HG02610 (cell line): ENCODE results near the gene PI4KA.
"Not testable (repeated sequence)": the region's sequence is repeated elsewhere in the genome, so short reads cannot be mapped to it uniquely, and the experiment has no call there.

Experiments used
- ATAC-seq: cut with Tn5 transposase; IDR thresholded peaks from one replicate; pipeline ENCODE4 v1.9.1; 2021; ENCODE audit warnings: mild to moderate bottlenecking, moderate library complexity; ENCODE audit not compliant: unreplicated experiment

The PI4KA gene

GRCh38 chr22:20671409-20672081, 187.1 kb downstream of the PI4KA start:
- ATAC-seq = no peak

GRCh38 chr22:20670457-20671261, 188.0 kb downstream of the PI4KA start:
- ATAC-seq = not testable (repeated sequence)

GRCh38 chr22:20669884-20670283, 188.7 kb downstream of the PI4KA start:
- ATAC-seq = not testable (repeated sequence)

GRCh38 chr22:20669471-20669870, 189.1 kb downstream of the PI4KA start:
- ATAC-seq = not testable (repeated sequence)

- ATAC-seq = not testable (repeated sequence)
Measured at GRCh38 chr22:20668769-20669168, 189.8 kb downstream of the PI4KA start.

GRCh38 chr22:20668226-20668625, 190.4 kb downstream of the PI4KA start:
- ATAC-seq = not testable (repeated sequence)

GRCh38 chr22:20667548-20667947, 191.1 kb downstream of the PI4KA start:
- not testable (repeated sequence) for ATAC-seq

- no peak for ATAC-seq
Measured at GRCh38 chr22:20666560-20666959, 192.1 kb downstream of the PI4KA start.

- ATAC-seq = no peak
Measured at GRCh38 chr22:20664594-20664959, 194.0 kb downstream of the PI4KA start.

GRCh38 chr22:20663941-20664593, 194.5 kb downstream of the PI4KA start:
- ATAC-seq = no peak

GRCh38 chr22:20663137-20663828, 195.3 kb downstream of the PI4KA start:
- no peak for ATAC-seq

- not testable (repeated sequence) for ATAC-seq
Measured at GRCh38 chr22:20662524-20663036, 196.0 kb downstream of the PI4KA start.

GRCh38 chr22:20661473-20661872, 197.1 kb downstream of the PI4KA start:
- ATAC-seq = no peak

- ATAC-seq = no peak
Measured at GRCh38 chr22:20660441-20661054, 198.1 kb downstream of the PI4KA start.

GRCh38 chr22:20659920-20660319, 198.7 kb downstream of the PI4KA start:
- no peak for ATAC-seq

GRCh38 chr22:20659258-20659657, 199.4 kb downstream of the PI4KA start:
- no peak for ATAC-seq

- ATAC-seq = no peak
Measured at GRCh38 chr22:20658433-20659222, 200.0 kb downstream of the PI4KA start.

GRCh38 chr22:20657963-20658362, 200.6 kb downstream of the PI4KA start:
- ATAC-seq = no peak
